Naive thymus-derived CD8-positive, alpha-beta T cell (primary cell): Measurements from ENCODE around the gene ANKRD62. TPM values are rescaled to one million over a fixed set of nuclear protein-coding genes. Genes with fewer than 3 reads are reported as not detected.
A peak's percentile ranks its signal among the peaks of the same experiment; 100 is the strongest.
"Not testable (repeated sequence)": the region's sequence is repeated elsewhere in the genome, so short reads cannot be mapped to it uniquely, and the experiment has no call there.

Source experiments
- ATAC-seq, 2 donors: fragments of 150-1000 bp; cut with Tn5 transposase in 1 of 2; sonication (Bioruptor Pico), chemical (Tn5 transposase) in 1 of 2; 1 replicate in 1 of 2; 2 replicates in 1 of 2; pipeline ENCODE4 v1.10.0; 2021; ENCODE audit warnings: mild to moderate bottlenecking in 2 of 2, moderate library complexity in 2 of 2
- POLR2A ChIA-PET: fragments of 350-600 bp; sonication (Branson Sonifier 250); formaldehyde crosslinking; loops from one replicate; lab custom pipeline; 2021; ENCODE audit warnings: antibody characterized with exemption; lab: Charles Lee
- DNase-seq, 10 donors: peaks; one replicate each; pipeline versions ENCODE4 v3.0.0 to v3.0.0-alpha.2; 2020 to 2022
- H3K27ac Mint-ChIP-seq, 10 donors: one replicate each; pipeline ENCODE4 v1.8.0; 2020 to 2022; ENCODE audit warnings: mild to moderate bottlenecking in 10 of 10, mixed read lengths in 10 of 10, moderate library complexity in 4 of 10, inconsistent platforms in 1 of 10
- H3K27me3 Mint-ChIP-seq, 5 donors: one replicate each; pipeline ENCODE4 v1.8.0; 2021 to 2022; ENCODE audit warnings: mixed read lengths in 5 of 5
- H3K36me3 Mint-ChIP-seq, 3 donors: one replicate each; pipeline ENCODE4 v1.8.0; 2020 to 2022; ENCODE audit warnings: mixed read lengths in 3 of 3, mild to moderate bottlenecking in 2 of 3, inconsistent platforms in 1 of 3
- H3K4me1 Mint-ChIP-seq, 4 donors: one replicate each; pipeline ENCODE4 v1.8.0; 2021 to 2022; ENCODE audit warnings: mixed read lengths in 4 of 4
- H3K4me3 Mint-ChIP-seq, 10 donors: one replicate each; pipeline ENCODE4 v1.8.0; 2020 to 2022; ENCODE audit warnings: mild to moderate bottlenecking in 10 of 10, mixed read lengths in 10 of 10, moderate library complexity in 6 of 10, inconsistent platforms in 1 of 10
- H3K9me3 Mint-ChIP-seq, 9 donors: one replicate each; pipeline ENCODE4 v1.8.0; 2020 to 2022; ENCODE audit warnings: mixed read lengths in 9 of 9, mild to moderate bottlenecking in 3 of 9, inconsistent platforms in 1 of 9, moderate library complexity in 1 of 9
- polyA plus RNA-seq, 3 donors: library from polyadenylated mRNA; unstranded; fragments of 300-500 nt; fragmentation: Illumina TruSeq; gene quantifications; one replicate each; pipeline ENCODE4 v1.2.3, GENCODE V29; 2021
- total RNA-seq, 8 experiments: library from RNA in 2 of 8; stranded (reverse) in 2 of 8; gene quantifications; one replicate each; pipeline ENCODE4 v1.2.3 and lab custom pipeline; 2021 to 2026

ANKRD62 gene
- total and polyA plus RNA-seq, 5 experiments from 2014 or later, result not detected

DNA sequence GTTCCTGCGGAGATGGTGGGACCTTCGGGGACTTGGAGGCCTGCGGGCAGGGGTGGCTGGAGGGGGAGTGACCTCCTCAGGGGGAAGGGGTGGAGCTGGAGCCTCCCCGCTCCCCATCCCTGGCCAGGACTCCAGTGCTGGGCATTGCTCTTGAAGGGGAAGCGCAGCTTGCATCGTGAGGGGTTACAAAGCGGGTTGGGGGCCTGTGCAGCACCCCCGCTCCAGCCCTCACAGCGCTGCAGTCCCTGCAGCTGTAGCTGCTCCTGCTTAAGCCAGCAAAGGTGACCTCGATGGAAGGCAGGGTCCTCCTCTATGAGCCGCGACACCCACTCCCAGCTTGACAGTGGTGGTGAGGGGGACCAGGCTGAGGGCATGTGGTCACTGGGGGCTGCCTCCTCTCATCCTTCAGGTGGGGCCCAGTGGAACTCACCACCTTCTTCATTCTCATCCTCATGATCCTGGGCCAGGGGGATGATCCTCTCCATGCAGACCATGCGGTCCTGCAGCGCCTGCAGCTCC lies 36.7 kb upstream of the ANKRD62 start:
- no peak overlapping the region for H3K4me3 Mint-ChIP-seq
- peaks cover 0 to 12% (median 0%) of the 10 kb centered on the region in 5 donors for H3K27me3 Mint-ChIP-seq
- H3K4me1 Mint-ChIP-seq, result peaks cover 0 to 7% (median 0%) of the 10 kb centered on the region in 4 donors
- no peaks in the 10 kb centered on the region for H3K9me3 Mint-ChIP-seq
- no peak for ATAC-seq
- H3K36me3 Mint-ChIP-seq, result no peaks in the 10 kb centered on the region
- POLR2A ChIA-PET, result interaction anchor here (0.6 kb wide), 1 partner anchor 207 kb away, joined by 3 read pairs; no protein-coding TSS in a partner anchor
- DNase-seq, result no peak
- no peak overlapping the region for H3K27ac Mint-ChIP-seq

DNA sequence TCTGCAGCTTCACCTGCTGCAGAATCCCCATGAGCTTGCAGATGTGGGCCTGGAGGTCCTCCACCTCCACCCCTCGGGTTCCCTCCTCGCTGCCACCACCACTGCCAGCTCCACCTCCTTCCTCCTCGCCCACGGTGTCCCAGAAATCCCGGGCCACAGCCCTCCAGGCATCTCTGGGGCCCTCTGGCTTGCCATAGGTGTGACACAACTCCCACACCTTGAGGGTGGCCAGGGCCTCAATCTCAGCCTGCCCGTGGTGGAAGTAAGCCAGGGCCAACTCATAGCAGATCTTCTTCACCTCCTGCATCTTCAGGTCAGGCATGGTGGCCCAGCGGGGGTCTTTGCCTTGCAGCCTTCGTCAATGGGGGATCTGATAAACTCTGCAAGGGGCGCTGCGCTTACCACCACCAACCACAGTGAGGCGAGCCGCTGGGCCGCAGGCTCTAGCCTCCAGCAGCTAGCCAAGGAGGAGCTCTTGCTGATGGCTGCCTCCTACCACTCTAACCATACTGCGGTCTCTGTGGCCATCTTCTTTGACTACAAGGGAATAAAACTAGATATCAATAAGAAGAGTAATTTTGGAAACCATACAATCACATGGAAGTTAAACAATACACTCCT lies 36.1 kb upstream of the ANKRD62 start:
- no peak for DNase-seq
- no peak for ATAC-seq
- Mint-ChIP-seq H3K9me3 (no peaks in the 10 kb centered on the region), H3K27ac (no peak overlapping the region), H3K4me1 (peaks cover 0 to 7% (median 0%) of the 10 kb centered on the region in 4 donors), H3K36me3 (no peaks in the 10 kb centered on the region), H3K4me3 (no peak overlapping the region), H3K27me3 (peaks cover 0 to 10% (median 0%) of the 10 kb centered on the region in 5 donors)
- POLR2A ChIA-PET, result interaction anchor here (0.6 kb wide), 1 partner anchor 208 kb away, joined by 3 read pairs; no protein-coding TSS in a partner anchor

DNA sequence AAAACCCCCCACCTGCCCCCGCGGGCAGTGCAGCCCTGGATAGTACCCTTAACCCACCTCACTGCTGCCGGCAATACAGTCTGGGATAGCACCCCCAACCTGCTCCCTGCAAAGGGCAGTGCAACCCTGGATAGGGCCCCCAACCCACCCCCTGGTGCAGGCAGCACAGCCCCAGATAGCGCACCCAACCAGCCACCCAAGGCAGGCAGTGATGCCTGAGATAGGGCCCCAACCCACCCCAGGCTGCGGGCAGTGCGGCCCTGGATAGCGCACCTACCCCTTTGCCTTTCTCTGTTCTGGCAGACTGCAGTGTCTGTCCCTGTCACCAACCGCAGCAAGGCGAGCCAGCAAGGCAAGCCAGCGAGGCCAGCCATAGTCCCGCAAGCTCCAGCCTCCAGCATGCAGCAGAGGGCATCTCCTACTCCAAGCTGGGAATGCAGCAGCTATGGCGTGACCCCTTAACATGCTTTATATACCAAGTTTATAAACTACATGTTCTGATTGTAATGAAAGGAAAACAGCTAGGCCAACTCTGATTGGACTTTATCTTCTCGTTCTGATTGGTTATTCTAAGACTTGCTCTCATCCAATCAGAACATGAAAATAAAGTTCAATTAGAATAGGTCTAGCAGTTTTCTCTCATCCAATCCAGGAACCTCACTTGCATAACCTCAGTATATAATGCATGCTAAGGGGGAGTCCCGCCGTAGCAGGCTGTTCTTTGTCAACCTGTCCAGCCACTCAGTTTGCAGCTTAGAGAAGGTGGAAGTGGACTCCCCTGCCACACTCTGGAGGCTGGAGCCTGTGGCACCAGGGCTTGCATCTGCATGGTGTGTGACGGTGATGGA lies 34.1 kb upstream of the ANKRD62 start:
- Mint-ChIP-seq H3K36me3 (no peaks in the 10 kb centered on the region), H3K4me3 (no peak overlapping the region), H3K4me1 (no peaks in the 10 kb centered on the region), H3K27me3 (peaks cover 0 to 10% (median 0%) of the 10 kb centered on the region in 5 donors), H3K9me3 (no peaks in the 10 kb centered on the region), H3K27ac (peak overlapping the region in 1 of 10 donors; percentile 82)
- ATAC-seq (no peak), DNase-seq (no peak)
- POLR2A ChIA-PET, result interaction anchor here (0.6 kb wide), 1 partner anchor 117 kb away, joined by 5 read pairs; no protein-coding TSS in a partner anchor

DNA sequence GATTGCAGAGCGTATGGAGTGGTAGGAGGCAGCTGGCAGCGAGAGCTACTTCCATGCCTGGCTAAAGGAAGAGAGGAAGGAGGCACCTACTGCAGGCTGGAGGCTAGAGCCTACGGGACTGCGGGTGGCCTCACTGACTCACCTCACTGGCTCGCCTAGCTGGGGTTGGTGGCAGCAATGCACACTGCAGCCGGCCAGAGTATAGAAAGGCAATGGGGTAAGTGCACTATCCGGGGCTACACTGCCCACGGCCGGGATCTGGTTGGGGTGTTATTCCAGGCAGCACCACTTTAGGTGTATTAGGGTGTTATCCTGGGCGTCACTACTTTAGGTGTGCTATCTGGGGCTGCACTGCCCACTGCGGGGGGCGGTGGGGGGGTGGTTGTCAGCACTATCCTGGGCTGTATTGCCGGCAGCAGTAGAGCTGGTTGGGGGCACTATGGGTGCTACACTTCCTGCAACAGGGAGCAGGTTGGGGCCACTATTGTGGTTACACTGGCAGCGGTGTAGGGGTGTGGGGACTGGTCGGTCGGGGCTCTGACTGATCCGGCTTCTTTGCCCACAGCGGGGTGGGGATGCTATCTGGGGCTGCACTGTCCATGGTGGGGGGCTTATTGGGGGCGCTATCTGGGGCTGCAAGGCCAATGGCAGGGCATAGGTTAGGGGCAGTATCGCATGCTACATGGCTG lies 33.3 kb upstream of the ANKRD62 start:
- H3K27ac Mint-ChIP-seq, result peak overlapping the region in 1 of 10 donors; percentile 85
- POLR2A ChIA-PET, result interaction anchor here (0.6 kb wide), 1 partner anchor 118 kb away, joined by 5 read pairs; no protein-coding TSS in a partner anchor
- H3K9me3 Mint-ChIP-seq, result no peaks in the 10 kb centered on the region
- no peak for ATAC-seq
- no peaks in the 10 kb centered on the region for H3K36me3 Mint-ChIP-seq
- no peak overlapping the region for H3K4me3 Mint-ChIP-seq
- DNase-seq, result no peak
- H3K4me1 Mint-ChIP-seq, result no peaks in the 10 kb centered on the region
- H3K27me3 Mint-ChIP-seq, result peaks cover 0 to 10% (median 0%) of the 10 kb centered on the region in 5 donors

DNA sequence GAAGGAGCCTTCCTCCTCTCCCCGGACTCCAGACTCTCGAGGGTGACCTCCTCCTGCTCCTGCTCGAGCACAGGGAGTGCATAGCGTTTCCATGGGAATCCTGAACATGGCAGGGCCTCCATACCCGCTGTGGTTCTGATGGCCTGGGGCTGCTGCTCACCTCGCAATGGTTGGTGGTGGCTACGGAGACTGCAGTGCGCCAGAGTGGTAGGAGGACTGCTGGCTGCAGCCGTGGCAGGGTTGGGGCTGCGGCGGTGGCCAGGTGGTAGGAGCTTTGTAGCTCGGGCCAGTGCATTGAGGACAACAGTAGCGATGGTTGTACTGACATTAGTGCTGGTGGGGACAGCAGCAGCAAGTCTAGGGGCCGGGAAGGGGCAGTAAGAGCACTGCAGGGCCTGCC lies 32.0 kb upstream of the ANKRD62 start:
- ATAC-seq (no peak), DNase-seq (no peak)
- POLR2A ChIA-PET, result no interaction called here
- Mint-ChIP-seq H3K27ac (no peak overlapping the region), H3K4me3 (no peak overlapping the region), H3K9me3 (no peaks in the 10 kb centered on the region), H3K27me3 (peaks cover 0 to 16% (median 0%) of the 10 kb centered on the region in 5 donors), H3K4me1 (no peaks in the 10 kb centered on the region), H3K36me3 (no peaks in the 10 kb centered on the region)

DNA sequence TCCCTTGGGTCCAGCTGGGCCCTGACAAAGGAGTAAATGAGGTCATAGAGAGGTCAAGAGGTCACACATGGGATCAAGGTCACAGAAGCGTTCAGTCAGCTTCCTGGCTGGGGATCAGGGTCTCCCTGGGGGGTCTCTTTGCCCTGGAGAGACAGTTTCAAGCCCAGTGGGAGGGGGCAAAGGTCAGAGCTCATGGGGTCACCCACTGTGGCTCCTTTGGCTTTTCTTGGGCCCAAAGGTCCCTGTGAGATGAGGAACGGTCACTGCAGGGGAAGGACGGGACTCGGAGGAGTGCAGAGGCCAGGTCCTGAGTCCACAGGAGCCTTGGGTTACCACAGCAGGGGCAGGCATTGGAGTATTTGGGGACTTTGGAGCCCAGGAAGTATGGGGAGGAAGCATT lies 30.7 kb upstream of the ANKRD62 start:
- no peak overlapping the region for H3K27ac Mint-ChIP-seq
- H3K4me3 Mint-ChIP-seq, result no peak overlapping the region
- POLR2A ChIA-PET, result no interaction called here

DNA sequence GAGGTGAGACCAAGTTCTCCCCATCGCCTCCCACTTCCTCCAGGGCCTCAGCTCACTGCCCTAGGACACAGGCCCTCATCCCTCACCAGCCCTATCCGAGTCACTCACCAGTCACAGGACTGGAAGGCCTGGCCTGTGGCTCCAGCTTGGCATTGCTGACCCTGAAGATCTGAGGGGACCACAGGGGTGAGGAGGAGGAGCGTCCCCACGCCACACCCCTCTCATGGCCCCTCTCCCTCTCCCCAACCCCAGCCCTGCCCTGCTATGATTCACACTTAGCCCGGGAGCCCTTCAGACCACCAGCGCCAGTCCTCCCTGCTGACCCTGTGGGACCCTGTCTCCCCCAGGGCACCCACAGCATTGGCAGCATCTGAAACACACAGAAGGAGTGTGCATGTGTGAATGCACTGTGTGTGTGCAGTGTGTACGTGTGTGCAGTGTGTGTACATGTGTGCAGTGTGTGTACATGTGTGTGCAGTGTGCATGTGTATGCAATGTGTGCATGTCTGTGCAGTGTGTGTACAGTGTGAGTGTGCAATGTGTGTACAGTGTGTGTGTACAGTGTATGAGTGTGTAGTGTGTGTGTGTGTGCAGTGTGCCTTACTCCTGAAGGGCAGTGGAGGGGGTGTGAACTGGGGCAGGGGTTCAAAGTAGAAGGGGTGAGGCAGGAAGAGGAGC lies 29.4 kb upstream of the ANKRD62 start:
- H3K27me3 Mint-ChIP-seq, result peaks cover 3 to 18% (median 9%) of the 10 kb centered on the region in 5 donors
- no peak for ATAC-seq
- POLR2A ChIA-PET, result no interaction called here

More for the DNA sequence above, 30.7 kb upstream of the ANKRD62 start:
- DNase-seq, result no peak
- H3K36me3 Mint-ChIP-seq, result no peaks in the 10 kb centered on the region
- no peaks in the 10 kb centered on the region for H3K9me3 Mint-ChIP-seq
- no peaks in the 10 kb centered on the region for H3K4me1 Mint-ChIP-seq
- no peak for ATAC-seq
- H3K27me3 Mint-ChIP-seq, result peaks cover 0 to 13% (median 0%) of the 10 kb centered on the region in 5 donors

DNA sequence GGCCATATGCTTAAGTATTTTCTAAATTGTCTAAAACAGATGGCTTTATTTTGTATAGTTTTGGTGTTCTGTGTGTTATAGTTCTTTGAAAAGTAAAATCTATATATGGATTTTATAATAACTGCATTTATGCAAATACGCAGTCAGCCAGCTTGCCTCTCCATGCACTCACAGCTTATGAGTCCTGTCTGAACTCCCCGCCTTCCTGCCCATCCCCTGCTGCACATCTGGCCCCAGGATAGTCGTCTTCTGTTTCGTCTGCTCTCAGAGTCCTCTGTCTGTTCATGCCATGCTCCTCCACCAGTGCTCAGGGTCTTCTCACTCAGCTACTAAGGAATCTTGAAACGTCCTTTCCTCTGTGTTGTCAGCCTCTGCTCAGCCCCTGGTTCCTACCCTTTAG lies 28.2 kb upstream of the ANKRD62 start:
- H3K4me3 Mint-ChIP-seq, result no peak overlapping the region
- H3K27ac Mint-ChIP-seq, result no peak overlapping the region
- peaks cover 0 to 2% (median 0%) of the 10 kb centered on the region in 4 donors for H3K4me1 Mint-ChIP-seq
- no peaks in the 10 kb centered on the region for H3K36me3 Mint-ChIP-seq
- ATAC-seq (no peak), DNase-seq (no peak)
- POLR2A ChIA-PET, result no interaction called here
- H3K9me3 Mint-ChIP-seq, result no peaks in the 10 kb centered on the region
- H3K27me3 Mint-ChIP-seq, result peaks cover 3 to 15% (median 9%) of the 10 kb centered on the region in 5 donors

More for the DNA sequence above, 29.4 kb upstream of the ANKRD62 start:
- no peak for DNase-seq
- no peaks in the 10 kb centered on the region for H3K9me3 Mint-ChIP-seq
- H3K27ac Mint-ChIP-seq, result peak overlapping the region in 1 of 10 donors; percentile 2
- H3K36me3 Mint-ChIP-seq, result no peaks in the 10 kb centered on the region
- H3K4me1 Mint-ChIP-seq, result peaks cover 0 to 2% (median 0%) of the 10 kb centered on the region in 4 donors
- no peak overlapping the region for H3K4me3 Mint-ChIP-seq

DNA sequence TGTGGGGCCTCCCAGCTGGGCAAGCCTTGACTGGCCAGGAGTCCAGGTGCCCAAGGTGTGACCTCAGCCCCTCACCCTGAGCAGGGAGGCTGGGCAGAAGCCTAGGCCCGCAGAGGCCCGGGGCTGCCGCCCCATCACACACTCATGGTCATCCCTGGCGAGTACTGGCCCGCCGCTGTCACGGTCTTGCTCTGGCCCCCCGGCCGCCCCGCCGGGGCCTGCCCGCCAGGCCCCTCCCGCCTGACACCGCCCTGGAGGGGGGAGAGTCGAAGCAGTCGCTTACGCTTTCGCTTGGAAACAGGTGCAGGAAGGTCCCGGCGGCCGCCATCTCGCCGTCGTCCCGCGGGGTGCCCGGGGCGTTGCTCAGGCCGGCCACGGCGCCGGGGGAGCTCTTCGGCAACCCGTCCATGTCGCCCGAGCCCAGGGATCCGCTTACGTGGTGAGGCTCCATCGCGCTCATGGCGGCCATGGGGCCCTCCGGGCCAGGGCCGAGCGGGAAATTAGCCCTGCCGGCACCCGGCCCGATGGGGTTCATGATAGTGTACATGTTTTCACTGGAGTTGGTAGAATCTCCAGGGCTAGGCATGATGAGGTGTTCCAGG lies 26.6 kb upstream of the ANKRD62 start:
- H3K36me3 Mint-ChIP-seq, result no peaks in the 10 kb centered on the region
- no peak for ATAC-seq
- H3K4me1 Mint-ChIP-seq, result peaks cover 0 to 2% (median 0%) of the 10 kb centered on the region in 4 donors
- H3K9me3 Mint-ChIP-seq, result no peaks in the 10 kb centered on the region
- peaks cover 4 to 19% (median 9%) of the 10 kb centered on the region in 5 donors for H3K27me3 Mint-ChIP-seq
- no peak for DNase-seq
- POLR2A ChIA-PET, result no interaction called here
- H3K27ac Mint-ChIP-seq, result no peak overlapping the region
- H3K4me3 Mint-ChIP-seq, result no peak overlapping the region

DNA sequence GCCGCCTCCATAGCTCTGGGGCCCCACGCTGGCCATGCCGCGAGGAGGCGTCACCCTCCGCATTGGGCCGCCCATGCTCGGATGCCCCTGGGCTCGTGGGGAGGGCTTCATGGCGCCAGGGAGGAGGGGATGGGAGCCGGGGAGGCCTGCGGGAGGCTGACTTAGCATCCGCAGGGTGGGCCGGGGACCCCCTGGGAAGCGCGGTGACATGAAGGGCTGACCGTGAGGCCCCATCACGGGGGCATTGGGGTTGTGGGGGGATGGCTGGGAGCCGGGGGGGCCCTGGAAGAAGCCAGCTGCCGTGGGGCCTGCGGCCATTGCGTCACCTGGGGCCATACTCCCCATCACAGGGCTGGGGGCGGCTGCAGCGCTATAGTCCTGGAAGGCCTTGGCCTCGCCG lies 26.0 kb upstream of the ANKRD62 start:
- POLR2A ChIA-PET, result no interaction called here
- DNase-seq (no peak), ATAC-seq (no peak)

DNA sequence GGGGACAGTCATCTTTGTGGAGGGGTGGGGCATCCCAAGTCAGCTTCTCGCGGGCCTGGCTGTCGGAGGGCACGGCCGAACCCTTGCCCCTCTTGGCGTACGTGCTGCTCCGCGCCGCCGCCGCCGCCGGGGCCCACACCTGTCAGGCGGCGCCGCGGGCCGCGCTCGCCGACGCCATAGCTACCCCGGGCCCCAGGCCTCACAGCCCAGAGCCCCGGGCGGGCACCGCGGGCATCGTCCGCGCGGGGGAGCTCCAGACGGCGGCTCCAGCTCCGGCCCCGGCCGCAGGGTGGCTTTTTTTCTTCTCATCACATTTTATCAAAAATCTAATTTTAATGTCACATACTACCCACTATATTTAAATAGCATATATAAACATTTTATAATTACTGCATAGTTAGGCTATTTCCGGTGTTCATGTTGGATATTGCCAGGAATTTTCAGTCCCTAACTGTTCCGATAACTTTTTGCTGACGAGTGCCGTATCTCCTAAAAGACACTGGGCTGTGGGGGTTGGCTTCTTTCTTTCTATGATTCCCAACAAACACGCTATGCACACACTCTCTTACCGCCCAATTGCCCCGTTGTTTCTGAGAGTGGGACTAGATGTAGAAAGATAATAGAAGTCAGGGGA lies 25.2 kb upstream of the ANKRD62 start:
- H3K36me3 Mint-ChIP-seq, H3K27ac Mint-ChIP-seq: not testable (repeated sequence)
- peaks cover 6 to 18% (median 9%) of the 10 kb centered on the region in 5 donors for H3K27me3 Mint-ChIP-seq

More for the DNA sequence above, 26.0 kb upstream of the ANKRD62 start:
- H3K4me1 Mint-ChIP-seq, result peaks cover 0 to 2% (median 0%) of the 10 kb centered on the region in 4 donors
- peaks cover 6 to 20% (median 9%) of the 10 kb centered on the region in 5 donors for H3K27me3 Mint-ChIP-seq
- H3K36me3 Mint-ChIP-seq, result no peaks in the 10 kb centered on the region
- no peaks in the 10 kb centered on the region for H3K9me3 Mint-ChIP-seq
- no peak overlapping the region for H3K4me3 Mint-ChIP-seq
- H3K27ac Mint-ChIP-seq, result no peak overlapping the region

More for the DNA sequence above, 25.2 kb upstream of the ANKRD62 start:
- ATAC-seq, DNase-seq, H3K9me3 Mint-ChIP-seq, H3K4me3 Mint-ChIP-seq, H3K4me1 Mint-ChIP-seq, POLR2A ChIA-PET: not testable (repeated sequence)
